B cell (primary cell): ENCODE measurements around the gene ELFN1. TPM values are rescaled to one million over a fixed set of nuclear protein-coding genes. Genes with fewer than 3 reads are reported as not detected.

Experiments
- ATAC-seq: fragments of 200-7000 bp; cut with Tn5 transposase; one replicate; pipeline ENCODE4 v1.10.0; 2021; ENCODE audit warnings: low read depth, mild to moderate bottlenecking, moderate number of reproducible peaks, moderate library complexity
- CTCF ChIA-PET: fragments of 350-600 bp; sonication (Branson Sonifier 250); formaldehyde crosslinking; loops from one replicate; lab custom pipeline; 2021; ENCODE audit warnings: antibody characterized with exemption, inconsistent platforms; lab: Charles Lee
- POLR2A ChIA-PET: fragments of 350-600 bp; sonication (Branson Sonifier 250); formaldehyde crosslinking; loops from one replicate; lab custom pipeline; 2021; ENCODE audit warnings: antibody characterized with exemption; lab: Charles Lee
- DNase-seq: peaks from one replicate; pipeline ENCODE4 v3.0.0; 2013
- H2AFZ ChIP-seq: 2 replicates; pipeline ENCODE4 v1.6.1; 2012; ENCODE audit warnings: mild to moderate bottlenecking, low read depth, low read length; ENCODE audit not compliant: insufficient read depth, poor library complexity, severe bottlenecking
- H3K27ac ChIP-seq, 2 donors: 1 replicate in 1 of 2; 2 replicates in 1 of 2; pipeline ENCODE4 v1.5.1; 2012 to 2013; ENCODE audit warnings: low read length in 2 of 2, mild to moderate bottlenecking in 2 of 2, moderate library complexity in 1 of 2
- H3K27me3 ChIP-seq, 4 experiments: fragments of 200-600 bp in 1 of 4; sonication (generic) in 1 of 4; replicated peaks in 1 of 4; 1 replicate in 2 of 4; 2 replicates in 2 of 4; pipeline versions ENCODE4 v1.6.1 to v1.7.0; 2013 to 2016; ENCODE audit warnings: low read length in 3 of 4, mild to moderate bottlenecking in 2 of 4, mixed read lengths in 1 of 4, moderate library complexity in 1 of 4; ENCODE audit not compliant: insufficient read depth in 4 of 4, control insufficient read depth in 3 of 4; ENCODE audit errors: control extremely low read depth in 1 of 4
- H3K36me3 ChIP-seq, 2 experiments: replicated peaks in 1 of 2; 1 replicate in 1 of 2; 2 replicates in 1 of 2; pipeline versions ENCODE4 v1.6.1 to v1.7.1; 2013; ENCODE audit warnings: low read length in 1 of 2; ENCODE audit not compliant: insufficient read depth in 2 of 2, control insufficient read depth in 1 of 2; ENCODE audit errors: control extremely low read depth in 1 of 2, extremely low read depth in 1 of 2
- H3K4me1 ChIP-seq, 2 donors: fragments of 200-600 bp in 1 of 2; sonication (generic) in 1 of 2; 1 replicate in 1 of 2; 2 replicates in 1 of 2; pipeline versions ENCODE4 v1.5.1 to v1.6.1; 2013 to 2017; ENCODE audit warnings: low read length in 2 of 2; ENCODE audit not compliant: control insufficient read depth in 2 of 2, insufficient read depth in 2 of 2
- H3K4me2 ChIP-seq: replicated peaks from 2 replicates; pipeline ENCODE3; 2012; ENCODE audit warnings: mild to moderate bottlenecking, low read depth, low read length; ENCODE audit not compliant: poor library complexity, severe bottlenecking
- H3K4me3 ChIP-seq, 5 experiments: fragments of 200-600 bp in 1 of 5; sonication (generic) in 1 of 5; 1 replicate in 3 of 5; 2 replicates in 2 of 5; pipeline versions ENCODE4 v1.5.1 to v1.7.0; 2011 to 2016; ENCODE audit warnings: low read length in 4 of 5, mild to moderate bottlenecking in 4 of 5, low read depth in 2 of 5, control low read depth in 1 of 5, moderate library complexity in 1 of 5; ENCODE audit not compliant: insufficient read depth in 1 of 5; ENCODE audit errors: control extremely low read depth in 1 of 5, extremely low read depth in 1 of 5
- H3K79me2 ChIP-seq: fragments of 200-600 bp; sonication (generic); one replicate; pipeline ENCODE4 v1.6.0; 2016; ENCODE audit warnings: low read length; ENCODE audit not compliant: control insufficient read depth, insufficient read depth
- H3K9ac ChIP-seq: fragments of 200-600 bp; sonication (generic); 2 replicates; pipeline ENCODE4 v1.6.1; 2017; ENCODE audit warnings: mild to moderate bottlenecking, low read length, moderate library complexity
- H3K9me3 ChIP-seq, 3 donors: one replicate each; pipeline versions ENCODE4 v1.6.1 to v1.7.1; 2013; ENCODE audit warnings: low read length in 2 of 3; ENCODE audit not compliant: control insufficient read depth in 2 of 3, insufficient read depth in 1 of 3; ENCODE audit errors: control extremely low read depth in 1 of 3
- H4K20me1 ChIP-seq: 2 replicates; pipeline ENCODE4 v1.6.0; 2012; ENCODE audit warnings: mild to moderate bottlenecking, low read length; ENCODE audit not compliant: insufficient read depth, control insufficient read depth, poor library complexity, severe bottlenecking
- H3K27ac Mint-ChIP-seq: one replicate; pipeline ENCODE4 v1.8.0; 2021; ENCODE audit warnings: mixed read lengths
- H3K27me3 Mint-ChIP-seq: one replicate; pipeline ENCODE4 v1.8.0; 2021; ENCODE audit warnings: mixed read lengths
- H3K4me1 Mint-ChIP-seq: one replicate; pipeline ENCODE4 v1.8.0; 2021; ENCODE audit warnings: mixed read lengths
- H3K4me3 Mint-ChIP-seq: one replicate; pipeline ENCODE4 v1.8.0; 2021; ENCODE audit warnings: mixed read lengths
- H3K9me3 Mint-ChIP-seq: one replicate; pipeline ENCODE4 v1.8.0; 2022; ENCODE audit warnings: mixed read lengths; ENCODE audit not compliant: insufficient read depth
- CTCF ChIP-seq: fragments of 200-600 bp; IDR thresholded peaks from one replicate; pipeline ENCODE4 v1.8.0; 2022; ENCODE audit warnings: antibody characterized with exemption, mild to moderate bottlenecking
- EZH2 ChIP-seq: IDR thresholded peaks from 2 replicates; pipeline ENCODE4 v1.6.1; 2012; ENCODE audit warnings: borderline replicate concordance, low read depth, mild to moderate bottlenecking, moderate library complexity, low read length; ENCODE audit not compliant: insufficient read depth, poor library complexity, severe bottlenecking
- WGBS: methylation state at CpG from one replicate; pipeline ENCODE4 v1.1.5; 2013; ENCODE audit warnings: missing lambda C conversion rate; ENCODE audit not compliant: insufficient coverage; 5-methylcytosine and 5-hydroxymethylcytosine counted together
- intact Hi-C: fragments of 100-400 bp; cut with micrococcal nuclease; formaldehyde crosslinking; loops from one replicate; pipeline ENCODE4 v1.10.0; 2022
- polyA plus RNA-seq: library from polyadenylated mRNA; depleted of rRNA; stranded (reverse); fragments of >200 nt; gene quantifications from 2 replicates; pipeline ENCODE4 v1.2.3, GENCODE V29; 2012
- total RNA-seq, 2 donors: library from RNA; stranded (reverse); fragments of 120-200 nt in 1 of 2; gene quantifications; 1 replicate in 1 of 2; 2 replicates in 1 of 2; pipeline versions ENCODE4 v1.2.3 to v1.2.4, GENCODE V29; 2013 to 2022

ELFN1 gene
- total and polyA plus RNA-seq, 2 donors (not counting 1 experiment from before 2014, with no cell fraction given), result 0.12 TPM; not detected in 1

GRCh38 chr7:1725766-1726630 is 55.9 kb downstream of the ELFN1 start:
- no peak for ATAC-seq
- no peaks in the 10 kb centered on the region for H4K20me1 ChIP-seq
- H3K4me3 ChIP-seq, result no peak overlapping the region
- no peaks in the 10 kb centered on the region for H3K36me3 ChIP-seq
- no peaks in the 10 kb centered on the region for H3K4me1 ChIP-seq
- no peak for DNase-seq
- intact Hi-C loops, result no loop called here
- WGBS, result 86% methylated on average over 24 of the region's 25 CpGs
- no peak overlapping the region for H3K9ac ChIP-seq
- H3K79me2 ChIP-seq, result no peaks in the 10 kb centered on the region
- H3K27me3 ChIP-seq, result no peaks in the 10 kb centered on the region
- Mint-ChIP-seq H3K4me1 (no peaks in the 10 kb centered on the region), H3K27ac (no peak overlapping the region), H3K27me3 (peaks cover 10% of the 10 kb centered on the region), H3K4me3 (no peak overlapping the region), H3K9me3 (no peaks in the 10 kb centered on the region)
- TF ChIP-seq EZH2 (no peak), CTCF (no peak)
- peaks cover 0 to 49% (median 0%) of the 10 kb centered on the region in 3 donors for H3K9me3 ChIP-seq
- CTCF ChIA-PET, result no interaction called here
- no peak overlapping the region for H3K27ac ChIP-seq
- POLR2A ChIA-PET, result no interaction called here
- no peak overlapping the region for H2AFZ ChIP-seq
- no peak overlapping the region for H3K4me2 ChIP-seq

- Histone ChIP-seq H3K27ac (no peak overlapping the region), H3K4me2 (no peak overlapping the region), H3K4me3 (no peak overlapping the region), H3K79me2 (no peaks in the 10 kb centered on the region), H4K20me1 (no peaks in the 10 kb centered on the region), H3K9ac (no peak overlapping the region), H3K9me3 (peaks cover 0 to 49% (median 0%) of the 10 kb centered on the region in 3 donors), H3K4me1 (no peaks in the 10 kb centered on the region), H3K27me3 (no peaks in the 10 kb centered on the region), H3K36me3 (no peaks in the 10 kb centered on the region), H2AFZ (no peak overlapping the region)
- ChIA-PET CTCF (no interaction called here), POLR2A (no interaction called here)
- H3K4me3 Mint-ChIP-seq, result no peak overlapping the region
- TF ChIP-seq CTCF (no peak), EZH2 (no peak)
- ATAC-seq, result no peak
- intact Hi-C loops, result no loop called here
- WGBS, result 60% methylated on average over 1 of the region's 2 CpGs
- DNase-seq, result no peak
- no peaks in the 10 kb centered on the region for H3K9me3 Mint-ChIP-seq
- H3K27ac Mint-ChIP-seq, result no peak overlapping the region
- no peaks in the 10 kb centered on the region for H3K4me1 Mint-ChIP-seq
- peaks cover 14% of the 10 kb centered on the region for H3K27me3 Mint-ChIP-seq
These were observed 57.0 kb downstream of the ELFN1 start for GRCh38 chr7:1727079-1727478.
